GM18870 (cell line): ENCODE measurements around the gene SOCS7.

Experiments used
- ATAC-seq: cut with Tn5 transposase; IDR thresholded peaks from one replicate; pipeline ENCODE4 v1.9.1; 2021; ENCODE audit warnings: moderate library complexity; ENCODE audit not compliant: unreplicated experiment

Gene SOCS7

DNA sequence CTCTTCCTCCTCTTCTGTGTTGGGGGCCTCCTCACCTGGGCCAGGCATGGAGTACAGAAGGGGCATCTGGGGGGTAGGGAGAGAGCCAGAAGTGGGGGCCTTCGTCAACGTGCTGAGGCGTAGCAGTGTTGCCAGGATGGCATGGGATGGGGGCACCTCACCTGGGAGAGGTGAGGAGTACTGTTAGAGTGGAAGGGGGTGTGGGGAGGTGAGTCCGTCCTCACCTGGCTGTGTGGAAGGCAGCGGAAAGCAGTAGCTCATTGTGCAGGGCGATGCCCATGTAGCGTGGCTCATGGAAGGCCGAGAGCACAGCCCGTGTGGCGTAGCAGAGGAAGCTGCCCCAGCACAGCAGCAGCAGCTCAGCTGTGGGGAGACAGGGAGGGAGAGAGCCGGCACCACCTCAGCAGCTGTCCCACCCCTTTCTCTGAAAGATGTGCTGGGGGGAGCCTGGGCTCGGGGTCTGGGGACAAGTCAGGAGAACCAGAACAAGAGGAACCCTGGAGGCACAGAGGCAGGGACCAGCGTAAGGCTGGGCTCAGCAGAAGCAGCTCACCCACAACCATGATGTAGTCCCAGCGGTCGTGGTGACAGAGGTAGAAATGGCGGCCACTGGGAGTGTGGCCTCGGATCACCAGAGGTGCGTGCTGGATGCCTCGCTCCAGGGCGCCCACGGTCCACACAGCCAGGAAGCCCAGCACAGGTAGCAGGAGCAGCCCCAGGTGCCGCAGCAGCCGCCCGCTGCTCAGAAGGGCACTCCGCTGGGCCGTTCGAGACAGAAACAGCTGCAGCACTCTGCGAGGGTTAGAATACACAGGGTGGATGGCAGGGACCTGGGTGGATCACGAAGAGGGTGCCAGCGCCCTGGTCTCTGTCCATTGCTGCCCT lies 16.9 kb upstream of the SOCS7 start:
- no peak for ATAC-seq

DNA sequence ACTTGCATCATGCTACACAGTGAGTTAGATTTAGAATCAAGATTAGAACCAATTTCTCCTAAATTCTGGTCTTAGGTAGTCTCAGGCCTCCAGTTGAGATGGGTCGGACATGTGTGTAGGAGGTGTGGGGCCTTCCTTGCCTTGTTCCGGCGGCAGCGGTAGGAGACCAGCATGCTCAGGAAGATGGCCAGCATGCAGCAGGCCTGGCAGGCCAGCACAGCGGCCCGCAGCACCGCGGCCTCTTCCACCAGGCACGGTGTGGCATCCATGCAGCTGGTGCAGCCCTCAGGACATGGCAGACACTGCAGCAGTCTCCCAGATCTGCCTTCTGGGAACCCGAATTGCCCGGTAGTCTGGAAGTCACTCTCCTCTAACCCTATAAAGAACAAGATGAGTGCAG lies 14.8 kb upstream of the SOCS7 start:
- ATAC-seq: no peak

DNA sequence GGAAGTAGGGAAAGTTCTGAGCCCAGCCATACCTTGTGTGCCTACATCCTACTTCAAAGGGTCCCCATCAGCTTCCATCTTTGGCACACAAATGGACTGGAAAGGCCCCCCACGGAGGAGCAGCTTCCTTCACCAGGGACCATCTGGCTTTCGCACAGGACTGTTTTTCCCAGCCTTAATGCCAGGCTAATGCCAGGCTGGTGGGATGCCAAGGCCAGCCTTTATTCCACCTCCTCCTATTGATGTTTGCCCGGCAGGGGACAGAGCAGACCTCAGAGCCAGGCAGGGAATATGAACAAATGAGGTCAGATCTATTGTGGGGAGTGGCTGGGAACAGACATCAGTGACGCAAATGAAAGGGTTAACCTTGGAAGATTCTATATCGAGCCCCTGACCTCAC lies 13.6 kb upstream of the SOCS7 start:
- ATAC-seq: no peak

DNA sequence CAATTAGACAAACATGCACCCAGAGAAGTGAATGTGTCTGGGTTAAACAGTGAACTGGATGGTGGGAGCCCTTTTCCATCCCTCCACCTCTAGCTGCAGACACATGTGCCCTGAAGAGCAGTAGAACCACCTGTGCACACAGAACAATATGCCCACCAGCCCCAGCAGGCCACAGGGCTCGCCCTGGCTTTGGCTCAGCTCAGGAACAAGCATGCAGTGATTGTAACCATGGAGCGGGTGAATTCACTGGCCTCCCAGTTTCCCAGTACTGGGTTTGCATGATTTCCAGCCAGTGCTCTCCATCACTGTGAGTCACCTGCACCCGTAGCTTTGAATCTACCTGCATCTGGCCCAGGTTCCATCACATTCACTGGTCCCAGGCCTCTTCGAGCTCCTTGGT lies 13.1 kb upstream of the SOCS7 start:
- no peak for ATAC-seq

DNA sequence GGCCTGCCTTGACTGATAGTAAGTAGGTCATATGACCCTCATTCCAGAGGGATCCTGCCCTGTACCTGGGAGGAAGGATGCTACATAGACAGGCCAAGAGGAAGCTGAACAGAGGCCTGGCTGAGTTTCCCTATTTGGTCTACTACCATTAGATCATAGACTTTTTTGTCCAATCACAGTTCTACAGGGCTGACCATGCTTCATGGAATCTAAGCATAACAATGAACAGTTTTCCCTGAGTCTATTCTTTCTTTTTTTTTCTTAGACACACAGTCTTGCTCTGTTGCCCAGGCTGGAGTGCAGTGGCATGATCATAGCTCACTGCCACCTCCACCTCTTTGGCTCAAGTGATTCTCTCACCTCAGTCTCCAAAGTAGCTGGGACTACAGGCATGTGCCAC lies 11.8 kb upstream of the SOCS7 start:
- no peak for ATAC-seq

DNA sequence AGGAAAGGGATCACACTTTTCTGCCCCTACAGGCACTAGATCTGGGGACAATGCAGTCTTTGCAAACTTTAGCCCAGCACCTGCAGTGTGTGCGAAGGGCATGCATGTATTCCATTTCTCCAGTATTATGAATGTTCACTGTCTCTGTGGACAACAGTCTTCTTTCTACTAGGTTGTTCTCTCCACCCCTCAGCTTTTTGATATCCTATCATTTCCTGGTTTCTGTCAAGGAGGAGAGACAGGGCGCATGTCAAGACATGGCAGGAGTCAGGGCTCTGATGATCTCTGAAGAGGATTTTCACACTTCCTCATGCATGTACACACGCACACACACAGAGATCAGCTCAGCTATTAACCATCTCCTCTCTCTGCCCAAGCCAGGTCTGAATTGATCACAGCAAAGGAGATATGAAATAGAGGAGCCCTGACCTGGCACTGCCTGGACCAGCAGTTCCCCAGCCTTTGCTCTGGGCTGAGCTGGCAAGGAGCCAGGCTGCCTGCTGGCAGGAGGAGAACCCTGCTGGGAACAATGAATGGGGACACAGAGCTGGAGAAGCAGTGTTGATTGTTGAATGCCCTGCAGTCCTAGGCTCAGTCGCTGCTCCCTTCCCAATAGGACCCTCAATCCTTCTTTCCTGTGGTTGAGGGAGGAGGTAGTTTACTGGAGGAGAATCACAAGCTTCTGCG lies 10.5 kb upstream of the SOCS7 start:
- no peak for ATAC-seq

DNA sequence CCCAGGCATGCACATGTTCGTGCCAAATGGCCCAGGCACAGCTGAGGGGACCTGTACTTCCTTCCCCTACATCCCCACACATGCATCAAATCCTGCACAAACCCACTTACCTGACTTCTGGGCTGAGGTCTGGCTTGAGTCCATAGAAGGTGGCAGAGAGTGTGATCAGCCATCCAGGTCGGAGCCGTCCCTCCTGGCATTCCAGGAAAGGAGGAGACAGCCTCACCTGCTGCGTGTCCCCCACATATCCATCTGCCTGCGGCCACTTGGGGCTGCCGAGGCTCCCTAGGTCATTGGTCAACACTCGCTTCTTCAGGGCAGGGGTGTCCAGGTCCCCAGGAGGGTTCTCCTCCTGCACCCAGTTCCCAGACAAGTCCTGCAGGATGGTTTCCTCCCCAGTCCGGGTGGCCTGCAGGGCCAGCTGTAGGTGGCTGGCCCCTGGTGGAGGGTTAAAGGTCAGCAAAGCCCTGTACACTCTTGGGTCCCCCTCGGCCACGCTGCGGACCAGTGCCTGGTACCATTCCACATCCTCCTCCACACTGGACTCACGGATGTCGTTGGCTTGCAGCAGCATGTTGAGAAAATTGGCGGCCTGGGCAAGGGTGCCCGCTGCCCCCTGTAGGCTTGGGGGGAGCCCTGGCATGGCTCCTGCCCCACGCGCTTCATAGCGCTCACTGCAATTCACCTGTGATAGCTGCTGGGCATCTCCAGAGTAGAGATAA lies 8.6 kb upstream of the SOCS7 start:
- no peak for ATAC-seq

DNA sequence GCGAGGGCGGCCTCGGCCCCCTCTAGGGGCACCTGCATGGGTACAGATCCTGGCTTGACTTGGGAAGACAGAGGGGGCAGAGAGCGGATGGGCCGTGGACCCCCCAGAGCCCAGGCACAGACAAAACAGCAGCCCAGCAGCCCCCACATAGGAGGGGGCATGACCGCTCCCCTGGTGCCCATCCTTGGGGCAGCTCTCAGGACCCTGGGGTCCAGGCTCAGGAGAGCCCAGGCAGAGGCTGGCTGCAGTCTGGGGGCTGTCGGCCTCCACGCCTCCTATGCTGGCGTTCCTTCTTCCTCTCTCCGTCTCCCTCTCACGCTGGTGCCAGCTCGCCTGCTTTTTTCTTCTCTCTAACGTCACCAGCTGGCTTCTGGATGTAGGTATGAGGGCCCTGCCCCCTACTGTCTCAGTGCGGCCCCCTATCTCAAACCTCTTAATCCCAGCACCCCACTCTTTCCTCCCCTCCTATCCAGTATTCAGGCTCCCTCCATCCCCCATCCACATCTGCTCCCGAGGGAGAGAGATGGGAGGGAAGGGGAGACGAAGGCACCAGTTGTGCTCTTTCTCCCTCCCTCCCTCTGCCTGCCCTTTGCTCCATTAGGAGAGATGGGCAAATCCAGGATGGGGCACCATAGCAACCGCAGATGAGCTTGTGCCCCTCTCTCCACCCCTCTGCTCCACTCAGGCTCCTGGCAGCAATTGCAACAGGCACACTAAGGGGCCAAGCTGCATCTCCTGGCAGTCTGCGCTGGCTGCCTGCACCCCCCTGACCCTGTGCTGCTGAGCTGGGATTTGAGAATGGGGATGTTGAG lies 7.8 kb upstream of the SOCS7 start, which contains the start of gene GPR179:
TSS of gene GPR179 (minus strand) at position 349 of the 812 bp plus-strand sequence. CDS start at position 182, 167 bp downstream.
- ATAC-seq: no peak

DNA sequence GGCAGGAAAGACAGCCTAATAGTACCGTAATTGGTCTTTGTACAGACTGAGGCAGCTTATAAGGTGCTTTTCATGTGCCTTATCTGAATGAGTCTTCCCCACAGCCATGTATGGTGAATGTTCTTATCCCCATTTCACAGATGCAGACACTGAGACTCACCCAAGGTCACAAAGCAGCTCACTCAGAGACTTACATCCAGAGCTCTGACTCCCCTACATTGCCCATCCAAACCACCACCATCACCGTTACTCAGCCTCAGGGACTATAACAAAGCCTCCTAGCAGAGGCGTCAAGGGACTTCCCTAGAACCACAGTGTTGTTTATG lies 7.3 kb upstream of the SOCS7 start:
- ATAC-seq: no peak

DNA sequence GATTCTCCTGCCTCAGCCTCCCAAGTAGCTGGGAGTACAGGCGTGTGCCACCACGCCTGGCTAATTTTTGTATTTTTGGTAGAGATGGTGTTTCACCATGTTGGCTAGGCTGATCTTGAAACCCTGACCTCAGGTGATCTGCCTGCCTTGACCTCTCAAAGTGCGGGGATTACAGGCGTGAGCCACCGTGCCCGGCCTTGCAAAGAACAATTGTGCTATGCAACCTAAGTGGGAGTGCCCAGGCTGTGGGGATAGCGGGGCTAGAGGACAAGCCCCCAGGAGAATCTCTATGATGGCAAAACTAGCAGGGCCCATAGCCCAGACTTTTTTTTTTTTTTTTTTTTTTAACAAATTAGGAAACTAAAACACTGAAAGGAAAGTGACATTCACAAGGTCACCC lies 5.9 kb upstream of the SOCS7 start:
- ATAC-seq: no peak

DNA sequence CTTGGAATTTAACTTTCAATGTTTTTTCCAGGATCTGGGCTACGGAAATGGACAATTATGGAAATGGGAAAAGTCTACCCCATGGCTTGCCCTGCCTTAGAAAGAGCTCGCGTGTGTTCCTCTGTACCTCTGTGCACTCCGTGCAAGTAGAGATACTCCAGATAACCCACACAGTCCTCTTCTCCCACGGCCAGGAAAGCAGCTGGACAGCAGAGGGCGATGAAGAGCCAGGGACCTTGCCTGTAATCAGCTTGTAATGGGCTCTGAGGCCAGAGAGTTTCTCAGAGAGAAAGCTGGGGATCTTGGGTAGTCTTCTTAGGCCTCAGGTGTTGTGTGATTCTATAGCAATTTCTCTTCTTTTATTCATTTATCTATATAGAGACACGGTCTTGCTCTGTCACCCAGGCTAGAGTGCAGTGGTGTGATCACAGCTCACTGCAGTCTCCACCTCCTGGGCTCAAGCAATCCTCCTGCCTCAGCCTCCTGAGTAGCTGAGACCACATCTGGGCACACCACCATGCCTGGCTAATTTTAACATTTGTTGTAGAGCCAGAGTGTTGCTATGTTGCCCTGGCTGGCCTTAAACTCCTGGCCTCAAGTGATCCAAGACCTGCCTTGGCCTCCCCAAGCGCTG lies 2.4 kb upstream of the SOCS7 start:
- ATAC-seq: no peak

DNA sequence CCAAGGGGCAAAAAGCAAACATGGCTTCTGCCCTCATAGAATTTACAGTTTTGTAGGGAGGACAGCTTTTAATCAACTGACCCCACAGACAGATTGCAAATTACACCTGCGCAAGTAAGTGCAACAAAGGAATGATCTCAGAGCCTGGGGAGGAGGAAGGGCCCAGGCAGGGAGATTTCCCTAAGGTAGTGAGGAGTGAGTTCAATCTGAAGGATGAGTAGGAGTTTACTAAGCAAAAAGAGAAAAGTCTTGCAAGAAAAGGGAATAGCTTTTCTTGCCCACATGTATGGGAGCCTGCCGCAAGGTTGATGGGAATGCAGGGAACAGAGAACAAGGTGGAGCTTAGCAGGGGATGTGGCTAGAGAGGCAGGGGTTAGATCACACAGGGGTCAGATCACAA lies 1.6 kb upstream of the SOCS7 start:
- ATAC-seq: no peak

DNA sequence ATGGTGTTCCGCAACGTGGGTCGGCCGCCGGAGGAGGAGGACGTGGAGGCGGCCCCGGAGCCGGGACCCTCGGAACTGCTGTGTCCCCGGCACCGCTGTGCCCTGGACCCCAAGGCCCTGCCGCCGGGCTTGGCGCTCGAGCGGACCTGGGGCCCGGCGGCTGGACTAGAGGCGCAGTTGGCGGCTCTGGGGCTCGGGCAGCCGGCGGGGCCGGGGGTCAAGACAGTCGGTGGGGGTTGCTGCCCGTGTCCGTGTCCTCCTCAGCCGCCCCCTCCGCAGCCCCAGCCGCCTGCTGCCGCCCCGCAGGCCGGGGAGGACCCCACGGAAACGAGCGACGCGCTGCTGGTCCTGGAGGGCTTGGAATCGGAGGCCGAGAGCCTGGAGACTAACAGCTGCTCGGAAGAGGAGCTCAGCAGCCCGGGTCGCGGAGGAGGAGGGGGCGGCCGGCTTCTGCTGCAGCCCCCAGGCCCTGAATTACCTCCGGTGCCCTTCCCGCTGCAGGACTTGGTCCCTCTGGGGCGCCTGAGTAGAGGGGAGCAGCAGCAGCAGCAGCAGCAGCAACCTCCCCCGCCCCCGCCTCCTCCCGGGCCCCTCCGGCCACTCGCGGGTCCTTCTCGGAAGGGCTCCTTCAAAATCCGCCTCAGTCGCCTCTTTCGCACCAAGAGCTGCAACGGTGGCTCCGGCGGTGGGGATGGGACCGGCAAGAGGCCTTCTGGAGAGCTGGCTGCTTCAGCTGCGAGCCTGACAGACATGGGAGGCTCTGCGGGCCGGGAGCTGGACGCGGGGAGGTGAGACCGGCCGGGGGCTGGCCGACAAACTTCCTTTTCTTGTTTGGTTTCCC lies 821 bp downstream of the SOCS7 start:
- no peak for ATAC-seq

DNA sequence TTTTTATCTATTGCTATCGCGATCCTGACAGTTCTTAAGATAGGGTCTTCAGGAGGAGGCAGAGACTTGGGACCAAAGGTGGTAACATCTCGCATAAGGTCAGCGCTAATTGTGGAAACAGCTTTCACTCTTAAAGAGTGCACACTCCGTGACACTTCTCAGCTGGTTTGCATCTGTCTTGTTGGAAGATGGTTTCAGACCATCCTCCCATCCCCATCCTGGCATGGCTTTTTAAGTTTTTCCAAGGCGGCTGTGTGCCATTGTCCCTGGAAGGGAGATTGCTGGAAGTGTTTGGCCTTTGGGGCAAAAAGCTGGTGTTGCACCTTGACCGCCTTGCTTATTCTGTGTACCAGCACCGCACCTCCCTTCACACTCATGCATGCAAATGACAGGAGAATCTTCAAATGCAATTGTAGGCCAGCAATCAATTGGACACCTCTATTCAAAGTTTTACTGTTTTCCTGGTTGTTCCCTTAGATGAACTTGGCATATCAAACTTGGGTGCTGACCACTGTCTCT lies 1.5 kb downstream of the SOCS7 start:
- no peak for ATAC-seq

DNA sequence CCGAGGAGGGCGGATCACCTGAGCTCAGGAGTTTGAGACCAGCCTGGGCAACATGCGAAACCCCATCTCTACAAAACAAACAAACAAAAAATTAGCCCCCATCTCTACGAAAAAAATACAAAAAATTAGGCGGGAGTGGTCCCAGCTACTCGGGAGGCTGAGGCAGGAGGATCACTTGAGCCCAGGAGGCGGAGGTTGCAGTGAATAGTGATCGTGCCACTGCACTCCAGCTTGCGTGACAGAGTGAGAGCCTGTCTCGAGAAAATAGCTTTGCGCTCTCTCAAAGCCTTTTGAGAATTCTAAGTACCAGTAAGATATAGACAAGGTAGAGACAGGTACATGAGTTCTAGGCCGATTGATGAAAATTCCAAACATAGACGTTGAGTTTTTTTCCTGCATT lies 2.0 kb downstream of the SOCS7 start:
- ATAC-seq: no peak

DNA sequence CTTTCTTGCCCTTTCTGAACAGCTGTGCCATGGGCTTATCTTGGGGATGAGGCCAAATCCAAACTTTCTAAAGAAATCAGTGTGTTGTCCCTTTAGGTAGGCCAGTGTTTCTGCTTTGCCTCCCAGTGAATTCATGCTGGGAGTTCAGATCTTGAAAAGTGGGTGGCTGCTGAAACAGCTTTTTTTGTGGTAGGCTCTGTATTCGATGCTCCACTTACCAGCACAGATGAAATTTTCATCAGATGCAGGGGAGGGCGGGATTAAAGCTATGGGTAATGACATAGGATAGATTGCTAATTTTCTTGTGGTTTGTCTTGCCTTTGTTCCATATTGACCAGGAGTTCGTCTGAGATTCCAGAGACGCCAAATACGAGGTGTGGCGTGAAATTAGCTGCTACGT lies 2.8 kb downstream of the SOCS7 start:
- ATAC-seq: no peak

DNA sequence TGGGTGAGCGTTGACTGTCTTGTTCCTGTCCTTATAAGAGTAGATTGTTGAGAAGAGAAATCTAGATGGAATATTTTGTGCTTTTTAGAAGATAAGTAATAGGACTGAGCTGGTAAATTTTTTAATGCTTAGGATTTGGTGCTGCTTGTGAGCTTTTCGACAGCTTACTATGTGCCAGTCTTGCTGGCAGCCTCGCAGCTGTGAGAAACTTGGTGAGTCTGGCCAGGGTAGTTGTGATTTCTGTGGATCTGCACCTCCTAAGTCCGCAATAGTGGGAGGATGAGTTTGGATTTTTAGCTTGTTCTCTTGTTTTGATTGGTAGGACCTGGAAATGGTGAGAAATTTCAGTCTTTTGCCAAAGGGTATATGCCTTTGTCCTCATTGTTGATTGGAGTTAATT lies 3.6 kb downstream of the SOCS7 start:
- ATAC-seq: no peak

DNA sequence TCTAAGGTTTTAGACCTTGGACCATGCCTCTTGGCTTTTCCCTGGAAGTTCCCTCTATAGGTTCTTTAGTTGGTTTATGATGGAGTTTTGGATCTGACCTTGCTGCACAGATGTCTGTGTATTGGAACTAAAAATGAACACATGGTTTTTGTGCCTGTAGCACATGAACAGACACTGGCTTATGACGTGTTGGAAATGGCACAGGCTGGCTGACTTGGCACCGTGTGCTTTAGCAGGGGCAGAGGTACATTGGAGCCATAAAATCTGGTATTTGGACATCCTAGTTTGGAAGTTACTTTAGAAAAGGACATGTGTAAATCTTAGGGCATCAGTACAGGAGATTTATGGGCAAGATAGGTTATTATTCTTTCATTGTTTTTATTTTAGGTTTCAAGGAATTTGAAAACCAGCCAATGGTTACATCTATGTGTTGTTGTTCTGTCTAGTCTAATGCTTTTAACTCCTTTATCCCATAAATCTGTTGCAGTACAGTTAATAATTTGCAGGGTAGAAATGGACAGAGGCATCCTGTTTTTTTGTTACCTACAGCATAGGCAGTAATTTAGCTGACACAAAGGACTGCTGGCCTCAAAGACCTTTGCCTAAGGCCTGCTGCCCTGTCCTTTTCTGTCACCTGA lies 6.0 kb downstream of the SOCS7 start:
- no peak for ATAC-seq
